ENCODE data around the gene WDR37. TPM values are rescaled to one million over a fixed set of nuclear protein-coding genes. Genes with fewer than 3 reads are reported as not detected.

WDR37 gene
- total and polyA plus RNA-seq, 10 of the 15 experiments (the other 5 are each of a cell fraction or from before 2014, with no cell fraction given) = 1.9 to 11.1 (median 7.1) TPM

- TF ChIP-seq CBX3 (IDR thresholded peaks at IDR 0.05; ENCODE audit: borderline replicate concordance, low read depth) = no peak
- TF ChIP-seq KDM1A (IDR thresholded peaks at IDR 0.05; ENCODE audit: borderline replicate concordance) = no peak
- no peak for TF ChIP-seq ELK1 (IDR thresholded peaks at IDR 0.05; ENCODE audit: low read depth, low read length)
- TF ChIP-seq PML (IDR thresholded peaks at IDR 0.05; ENCODE audit: low read length) = no peak
- no peak for TF ChIP-seq NFXL1 (IDR thresholded peaks at IDR 0.05; ENCODE audit: borderline replicate concordance)
- no peak for TF ChIP-seq DPF2 (IDR thresholded peaks at IDR 0.05)
These were observed 29.6 kb upstream of the WDR37 start (continued) for GRCh38 chr10:1026578-1026977.

- DNase-seq (ENCODE audit: low read depth, low spot score) (no peak), FAIRE-seq (no peak), ATAC-seq (no peak)
- Histone ChIP-seq H3K27me3 (replicated peaks in 1 of 2; ENCODE audit: control insufficient read depth in 2 of 2, insufficient read depth in 2 of 2, low read length in 1 of 2) (no peaks in the 10 kb centered on the region), H4K20me1 (ENCODE audit: control insufficient read depth, insufficient read depth) (no peaks in the 10 kb centered on the region), H3K4me1 (ENCODE audit: control insufficient read depth, insufficient read depth, low read length) (no peaks in the 10 kb centered on the region), H3K36me3 (ENCODE audit: control insufficient read depth in 2 of 2, insufficient read depth in 2 of 2, low read length in 1 of 2) (no peaks in the 10 kb centered on the region), H3K4me2 (ENCODE audit: control insufficient read depth, insufficient read depth) (no peak overlapping the region), H2AFZ (ENCODE audit: control insufficient read depth, low read depth, low read length) (no peak overlapping the region), H3K27ac (ENCODE audit: control insufficient read depth, insufficient read depth) (no peak overlapping the region), H3K9me3 (replicated peaks; ENCODE audit: control insufficient read depth, insufficient read depth, low read length) (no peaks in the 10 kb centered on the region), H3K9ac (ENCODE audit: control insufficient read depth, insufficient read depth, low read length) (no peak overlapping the region), H3K4me3 (no peak overlapping the region), H3K79me2 (ENCODE audit: control insufficient read depth, insufficient read depth, low read length) (no peaks in the 10 kb centered on the region)
- no TSS peak for BruUV-seq (replicated peaks)
- POLR2A ChIA-PET = no interaction called here
- CTCF ChIA-PET = interaction anchor here (0.7 kb wide), 1 partner anchor 26 kb away, joined by 3 read pairs; no protein-coding TSS in a partner anchor
- in situ Hi-C loops (cut with MboI) = no loop called here
- intact Hi-C loops (cut with micrococcal nuclease; ENCODE audit: unreplicated experiment) = no loop called here
- RAD21 ChIA-PET (ENCODE audit: unreplicated experiment) = no interaction called here
- SMC1A ChIA-PET (ENCODE audit: uncharacterized antibody, unreplicated experiment) = interaction anchor here (0.7 to 1.0 kb wide), 3 partner anchors 8 to 95 kb away, joined by 3 read pairs; no protein-coding TSS in a partner anchor
- WGBS (ENCODE audit: insufficient coverage, insufficient replicate concordance, low lambda C conversion rate, missing lambda C conversion rate) = 98% methylated on average over 7 of the region's 7 CpGs
- TF ChIP-seq USF2 (IDR thresholded peaks at IDR 0.05; ENCODE audit: borderline replicate concordance, low read depth, low read length) (no peak), HDAC2 (IDR thresholded peaks at IDR 0.05) (no peak), FOS (IDR thresholded peaks at IDR 0.05; ENCODE audit: borderline replicate concordance, extremely low read depth, insufficient read length) (no peak), TAF1 (IDR thresholded peaks at IDR 0.05; ENCODE audit: borderline replicate concordance, low read depth, low read length) (no peak), ETV6 (conservative IDR thresholded peaks at IDR 0.05 in 1 of 2, IDR thresholded peaks at IDR 0.05 in 1 of 2; ENCODE audit: borderline replicate concordance in 1 of 2, low read depth in 1 of 2) (no peak), ZBTB11 (CRISPR knock-in tag; IDR thresholded peaks at IDR 0.05) (no peak), SP1 (IDR thresholded peaks at IDR 0.05; ENCODE audit: low read depth, low read length) (no peak), RFX5 (IDR thresholded peaks at IDR 0.05; ENCODE audit: low read depth, low read length) (no peak), RB1 (IDR thresholded peaks at IDR 0.05; ENCODE audit: borderline replicate concordance) (no peak), TCF12 (IDR thresholded peaks at IDR 0.05; ENCODE audit: low read depth, low read length) (no peak), SPI1 (IDR thresholded peaks at IDR 0.05; ENCODE audit: borderline replicate concordance, insufficient read depth, low read depth, low read length) (no peak), TCF3 (IDR thresholded peaks at IDR 0.05; ENCODE audit: borderline replicate concordance, insufficient read depth, low read depth, low read length) (no peak), NFYA (IDR thresholded peaks at IDR 0.05; ENCODE audit: borderline replicate concordance, low read depth, low read length) (no peak)
These were observed 26.3 kb upstream of the WDR37 start for GRCh38 chr10:1029838-1030237.

Measured in GM12878 (cell line).